NCI-H1417 (cell line): ENCODE measurements around the gene ECE1.
A peak's percentile ranks its signal among the peaks of the same experiment; 100 is the strongest.

Experiments
- DNase-seq, 3 experiments: peaks; one replicate each; lab custom pipeline; 2025; lab: John Stamatoyannopoulos, UW

Gene ECE1

DNA sequence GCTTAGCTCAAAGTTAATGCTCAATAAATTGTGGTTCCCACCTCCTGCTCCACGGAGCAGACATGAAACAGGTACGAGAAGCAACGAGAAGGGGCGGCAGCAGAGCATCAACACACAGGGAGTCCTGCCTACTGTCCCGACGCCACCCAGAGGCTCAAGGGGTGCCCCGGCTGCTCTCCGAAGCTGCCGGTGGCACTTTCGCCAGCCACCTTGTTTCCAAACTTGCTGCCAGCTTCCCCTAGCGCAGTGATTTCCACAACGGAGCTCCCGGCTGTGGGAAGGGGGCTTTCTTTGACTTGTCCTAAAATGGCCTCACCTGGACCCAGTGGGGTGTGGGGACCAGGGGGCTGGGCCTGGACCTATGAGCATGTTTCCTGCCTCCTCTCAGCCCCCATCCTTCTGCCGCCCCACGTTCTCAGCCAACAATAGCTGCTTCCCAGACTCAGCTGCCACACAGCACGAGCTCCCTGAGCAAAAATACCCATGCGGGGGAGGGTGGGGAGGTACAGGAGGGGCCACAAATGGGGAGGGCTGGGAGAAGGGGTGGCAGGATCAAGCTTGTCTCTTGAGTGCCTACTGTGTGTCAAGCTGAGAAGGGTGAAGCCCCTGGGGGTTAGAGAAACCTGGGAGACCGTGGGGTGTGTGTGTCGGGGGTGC lies 35.6 kb upstream of the ECE1 start:
- no peak for DNase-seq

DNA sequence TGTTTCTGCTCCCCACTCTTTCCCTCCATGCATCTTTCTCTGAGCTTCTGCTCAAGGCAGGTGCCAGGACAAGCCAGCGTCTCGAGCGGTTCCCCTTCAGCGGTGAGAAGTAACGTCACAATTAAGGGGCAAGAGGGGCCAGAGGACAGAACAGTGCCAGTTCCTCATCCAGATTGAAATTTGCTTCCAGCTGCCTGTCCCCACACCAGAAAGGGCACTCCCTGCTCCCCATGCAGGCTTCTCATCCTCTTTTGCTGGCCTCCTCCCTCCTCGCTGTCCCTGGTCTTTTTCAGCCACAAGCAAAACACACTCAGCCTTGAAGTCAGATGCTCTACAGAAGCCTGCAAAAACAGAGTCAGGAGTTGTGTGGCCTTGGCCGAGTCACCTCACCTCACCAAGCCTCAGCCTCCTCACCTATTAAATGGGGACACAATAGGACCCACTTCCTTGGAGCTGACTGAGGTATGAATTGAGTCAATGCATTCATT lies 35.0 kb upstream of the ECE1 start:
- DNase-seq = no peak

DNA sequence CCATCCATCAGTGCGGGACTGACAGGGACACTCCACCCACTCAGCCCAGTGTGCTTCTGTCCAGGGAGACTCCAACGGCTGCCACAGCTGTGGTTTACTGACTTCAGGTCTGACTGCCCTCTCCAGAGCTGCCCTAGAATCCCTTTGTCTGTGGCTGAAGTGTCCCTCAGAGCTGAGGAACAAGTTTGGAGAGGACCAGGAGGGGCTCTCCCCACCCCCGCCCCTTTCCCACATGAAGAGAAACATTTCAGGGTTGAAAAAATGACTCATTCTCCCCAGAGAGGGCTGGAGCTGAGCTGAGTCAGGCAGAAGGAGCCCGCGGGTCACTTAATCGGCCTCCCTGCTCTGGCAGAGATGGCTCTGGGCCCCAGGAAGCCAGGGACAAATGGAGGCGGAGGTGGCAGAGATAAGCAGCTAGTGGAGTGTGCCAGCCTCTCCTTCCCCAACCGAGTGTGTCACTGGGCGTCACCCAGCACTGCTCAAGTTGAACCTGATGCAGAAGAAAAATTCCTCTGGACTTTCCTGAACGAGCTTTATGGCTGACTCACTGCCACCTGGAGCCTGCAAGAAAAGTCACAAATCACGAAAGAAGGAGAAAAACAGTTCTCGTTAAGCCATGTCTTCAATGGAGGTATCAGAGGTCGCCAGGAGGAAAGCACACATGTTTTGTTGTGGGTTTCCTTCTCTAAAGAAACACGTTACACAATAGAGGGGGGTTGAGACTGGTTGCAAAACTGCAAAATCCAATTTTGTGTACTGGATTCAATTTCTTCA lies 34.3 kb upstream of the ECE1 start:
- DNase-seq = peak in 2 of 3 experiments; percentile 35 to 36

DNA sequence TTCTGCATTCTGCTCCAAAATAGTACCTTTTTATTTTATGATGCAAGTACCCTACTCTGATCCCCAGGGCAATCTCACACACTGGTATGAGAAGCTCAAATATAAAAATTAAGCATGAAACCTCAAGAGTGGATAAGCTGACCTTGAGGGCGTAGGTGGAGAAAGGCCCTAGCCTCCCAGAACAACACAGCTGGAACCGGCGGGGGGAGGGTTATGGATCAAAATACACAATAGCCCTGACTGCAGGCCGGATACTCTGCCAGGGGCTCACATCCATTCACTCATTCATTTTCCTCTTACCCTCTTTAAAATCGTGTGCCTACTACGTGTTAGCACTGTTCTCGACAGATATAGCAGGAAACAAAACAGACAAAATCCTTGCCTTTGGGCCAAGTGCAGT lies 32.8 kb upstream of the ECE1 start:
- DNase-seq = no peak

DNA sequence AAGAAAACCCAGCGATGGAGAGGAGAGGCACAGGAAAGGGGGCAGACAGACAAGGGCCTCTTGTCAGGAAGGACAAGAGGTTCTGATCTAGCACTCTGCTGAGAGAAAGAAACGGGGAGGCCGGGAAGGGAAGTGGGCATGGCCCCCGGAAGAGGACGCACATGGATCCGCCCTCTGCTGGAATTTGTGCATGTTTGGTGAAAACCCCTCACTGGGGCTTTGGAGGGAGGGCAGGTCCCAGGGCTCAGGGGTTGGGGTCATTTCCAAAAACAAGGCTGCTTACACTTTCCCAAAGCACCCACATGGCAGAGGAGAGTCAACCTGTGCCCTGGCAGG lies 32.4 kb upstream of the ECE1 start:
- no peak for DNase-seq

DNA sequence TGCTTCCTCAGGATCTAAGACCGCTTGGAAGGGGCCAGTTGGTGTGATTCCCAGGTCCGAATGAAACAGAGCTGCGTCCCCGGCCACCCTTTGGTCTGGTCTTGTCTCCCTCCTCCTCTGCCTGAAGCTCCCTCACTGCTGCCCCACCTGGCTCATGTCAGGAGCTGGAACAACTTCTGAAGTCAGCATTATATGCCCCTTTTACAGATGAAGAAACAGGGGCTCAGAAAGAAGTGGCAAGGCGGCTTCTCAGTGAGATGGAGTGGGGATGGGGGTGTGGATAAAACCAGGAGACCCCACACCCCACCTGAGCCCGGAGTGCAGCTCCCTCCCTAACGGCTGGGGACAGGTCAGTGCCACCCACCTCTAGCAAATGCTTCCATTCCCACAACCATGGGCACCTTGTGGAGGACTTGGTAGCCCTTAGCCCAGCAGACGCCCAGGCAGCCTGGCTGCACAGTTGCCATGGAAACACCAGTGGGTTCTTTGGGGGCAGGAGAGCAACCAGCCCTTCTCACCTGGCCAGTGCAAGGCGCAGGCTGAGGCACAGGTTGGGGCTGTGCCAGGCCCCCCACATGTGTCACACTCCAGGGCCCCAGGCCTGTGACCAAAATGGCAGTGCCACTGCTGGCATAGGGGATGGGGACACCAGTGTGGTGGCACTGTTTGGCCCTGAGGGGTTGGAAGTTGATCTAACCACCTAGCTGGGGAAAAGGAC lies 31.9 kb upstream of the ECE1 start:
- peak in 2 of 3 experiments; percentile 10 to 34 for DNase-seq

DNA sequence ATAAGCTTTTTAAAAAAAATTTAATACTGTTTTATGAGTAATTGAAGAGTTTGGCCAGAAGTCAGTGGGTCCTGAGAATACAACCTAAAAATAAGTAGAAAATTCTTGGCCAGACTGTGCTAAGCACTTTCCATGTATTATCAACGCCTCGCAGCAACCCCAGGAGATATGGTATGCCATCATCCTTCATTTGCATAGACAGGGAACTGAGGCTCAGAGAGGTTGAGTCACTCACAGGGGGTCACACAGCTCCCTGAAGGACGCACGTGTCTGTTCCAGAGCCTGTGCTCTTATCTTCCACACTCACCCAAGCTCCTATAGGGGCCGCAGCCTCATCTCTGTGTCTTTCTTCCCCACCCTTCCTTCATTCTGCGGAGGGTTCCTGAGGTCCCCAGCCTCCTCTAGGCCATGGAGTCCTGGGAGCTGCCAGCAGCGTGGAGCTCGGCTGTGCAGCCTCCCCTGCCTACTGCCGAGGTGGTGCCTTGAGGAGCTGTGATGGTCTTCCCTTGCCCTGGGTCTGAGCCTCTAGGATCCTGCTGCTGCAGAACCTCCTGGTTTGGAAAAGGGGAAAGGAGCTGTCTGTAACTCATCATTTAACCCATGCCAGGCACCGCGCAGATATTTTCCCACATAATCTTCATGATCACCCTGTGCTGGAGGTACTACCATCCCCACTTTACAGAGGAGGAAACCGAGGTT lies 30.3 kb upstream of the ECE1 start:
- DNase-seq = no peak

DNA sequence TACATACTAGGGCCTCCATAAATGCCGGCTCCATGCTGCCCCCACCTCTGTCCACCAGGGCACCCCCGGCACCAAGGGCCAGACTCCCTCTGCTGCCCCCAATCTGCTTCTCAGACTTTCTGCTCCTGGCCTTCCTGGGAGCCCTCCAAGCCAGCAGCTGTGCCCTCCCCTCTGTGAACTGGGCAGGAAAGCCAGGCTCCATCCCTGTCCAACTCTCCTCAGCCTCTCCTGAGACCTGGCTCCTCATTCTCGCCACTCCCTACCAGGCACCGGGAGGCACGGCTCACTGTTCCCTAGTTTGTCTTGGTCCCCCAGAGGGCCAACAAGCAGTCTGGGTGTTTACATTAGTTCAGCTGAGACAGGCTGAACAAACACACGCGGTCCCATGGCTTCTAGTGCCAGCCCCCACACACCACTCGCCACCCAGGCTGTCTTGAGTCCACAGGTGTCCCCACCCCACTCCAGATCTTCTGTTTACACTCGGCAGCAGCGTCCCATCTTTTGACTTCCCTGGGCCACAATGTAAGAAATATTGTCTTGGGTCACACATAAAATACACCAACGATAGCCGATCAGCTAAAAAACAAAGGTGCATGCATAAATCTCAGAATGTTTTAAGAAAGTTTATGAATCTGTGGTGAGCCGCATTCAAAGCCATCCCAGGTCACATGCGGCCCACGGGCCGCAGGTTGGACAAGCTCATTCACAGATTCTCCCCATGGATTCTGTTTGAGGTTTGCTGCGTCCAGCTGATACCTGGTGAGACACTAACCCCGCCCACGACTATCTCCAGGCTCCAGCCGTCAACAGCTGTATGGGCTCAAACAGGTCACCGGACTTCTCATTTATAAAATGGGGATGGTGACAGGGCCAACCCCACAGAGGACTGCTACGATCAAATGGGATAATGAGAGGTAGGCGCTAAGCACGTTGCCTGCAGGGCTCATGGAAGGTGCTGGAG lies 29.5 kb upstream of the ECE1 start:
- peak; percentile 30 to 77 (median 42) for DNase-seq

DNA sequence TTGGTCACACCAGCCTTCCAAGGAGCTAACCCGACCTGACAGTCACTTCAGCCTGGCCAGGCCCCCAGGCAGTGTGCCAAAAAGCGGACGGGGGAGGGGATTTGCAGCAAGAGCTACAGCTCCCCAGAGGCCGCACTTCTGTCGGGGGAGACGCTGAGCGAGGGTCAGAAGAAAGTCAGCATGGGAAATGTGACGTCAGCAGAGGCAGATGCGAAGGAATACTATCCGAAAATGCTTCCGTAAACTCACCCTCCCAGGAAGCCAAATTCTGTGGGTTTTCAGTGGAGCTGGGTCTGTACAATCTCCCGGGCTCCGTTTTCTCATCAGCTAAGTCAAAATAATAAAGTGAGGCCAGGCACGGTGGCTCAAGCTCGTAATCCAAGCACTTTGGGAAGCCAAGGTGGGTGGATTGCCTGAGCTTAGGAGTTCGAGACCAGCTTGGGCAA lies 28.5 kb upstream of the ECE1 start:
- peak; percentile 11 to 64 (median 63) for DNase-seq

DNA sequence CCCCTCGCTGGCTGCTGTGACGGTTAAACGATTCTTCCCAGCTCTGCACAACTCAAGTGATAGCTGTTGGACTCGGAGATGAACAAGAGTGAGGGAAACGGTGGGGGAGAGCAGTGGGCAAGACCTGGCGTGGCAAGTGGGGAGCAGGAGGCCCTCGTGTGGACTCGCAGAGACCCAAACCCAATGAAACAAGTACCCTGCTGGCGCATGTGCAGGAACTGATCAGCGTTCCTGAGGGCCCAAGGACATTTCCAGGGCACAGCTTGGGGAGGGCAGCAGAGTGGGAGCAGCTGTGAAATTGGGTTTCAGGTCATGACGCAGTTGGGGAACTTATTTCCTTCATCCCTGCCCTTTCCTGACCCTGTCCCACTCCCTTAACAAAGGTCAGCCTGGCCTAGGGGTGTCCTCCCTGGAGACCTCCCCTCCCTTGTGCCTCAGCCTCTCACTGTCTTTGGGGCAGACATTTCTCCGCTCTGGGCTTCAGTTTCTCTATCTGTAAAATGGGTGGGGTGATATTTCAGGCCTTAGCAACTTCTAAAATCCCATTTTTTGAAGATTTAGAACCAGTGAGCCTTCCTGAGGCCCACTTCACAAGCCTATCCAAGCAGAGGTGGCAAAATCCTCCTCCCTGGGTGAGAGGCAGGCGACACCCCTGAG lies 27.9 kb upstream of the ECE1 start:
- no peak for DNase-seq

DNA sequence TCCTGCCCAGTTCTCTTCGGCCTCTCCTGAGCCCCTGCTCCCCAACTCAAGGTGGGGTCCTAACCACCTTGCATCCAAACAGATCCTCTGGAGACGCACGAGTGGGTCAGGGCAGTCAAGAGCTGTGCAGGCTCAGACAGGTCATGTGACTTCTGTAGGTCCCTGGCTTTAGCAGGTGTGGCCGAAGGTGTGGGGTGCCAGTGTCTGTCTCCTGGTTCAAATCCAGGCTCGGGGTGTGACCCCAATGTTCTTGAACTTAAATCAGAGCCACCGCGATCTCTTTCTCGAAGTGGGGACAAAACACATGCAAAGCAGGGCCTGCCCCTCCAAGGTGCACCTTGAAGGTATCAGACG lies 27.4 kb upstream of the ECE1 start:
- no peak for DNase-seq

DNA sequence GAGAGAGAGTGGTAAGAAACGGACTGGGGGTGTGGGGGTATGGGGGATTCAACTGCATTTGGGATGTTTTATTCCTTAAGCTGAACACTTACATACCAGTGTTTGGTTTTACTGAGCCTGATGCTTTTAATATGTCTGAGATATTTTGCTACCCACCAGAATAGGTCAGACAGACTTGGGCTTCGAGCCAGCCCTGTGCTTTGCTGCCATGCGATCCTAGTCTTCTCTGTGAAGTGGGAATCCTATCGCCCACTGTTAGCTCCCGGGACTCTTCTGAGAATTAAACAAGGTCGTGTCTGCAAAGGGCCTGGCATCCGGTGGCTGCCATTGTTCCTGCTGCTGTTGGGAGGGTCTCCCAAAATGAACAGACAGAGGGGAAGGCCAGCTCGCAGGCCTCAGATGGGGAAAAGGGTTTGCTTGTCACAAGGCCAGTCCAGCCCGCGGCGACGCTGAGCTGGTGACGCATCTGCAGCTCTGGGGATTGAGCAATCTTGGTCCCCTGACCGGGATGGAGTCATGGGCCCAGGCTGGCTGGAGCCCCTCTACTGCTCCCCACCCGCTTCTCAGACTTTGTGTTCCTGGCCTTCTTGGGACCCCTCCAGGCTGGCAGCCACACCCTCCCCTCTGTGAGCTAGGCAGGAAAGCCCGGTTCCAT lies 26.9 kb upstream of the ECE1 start:
- DNase-seq = no peak

DNA sequence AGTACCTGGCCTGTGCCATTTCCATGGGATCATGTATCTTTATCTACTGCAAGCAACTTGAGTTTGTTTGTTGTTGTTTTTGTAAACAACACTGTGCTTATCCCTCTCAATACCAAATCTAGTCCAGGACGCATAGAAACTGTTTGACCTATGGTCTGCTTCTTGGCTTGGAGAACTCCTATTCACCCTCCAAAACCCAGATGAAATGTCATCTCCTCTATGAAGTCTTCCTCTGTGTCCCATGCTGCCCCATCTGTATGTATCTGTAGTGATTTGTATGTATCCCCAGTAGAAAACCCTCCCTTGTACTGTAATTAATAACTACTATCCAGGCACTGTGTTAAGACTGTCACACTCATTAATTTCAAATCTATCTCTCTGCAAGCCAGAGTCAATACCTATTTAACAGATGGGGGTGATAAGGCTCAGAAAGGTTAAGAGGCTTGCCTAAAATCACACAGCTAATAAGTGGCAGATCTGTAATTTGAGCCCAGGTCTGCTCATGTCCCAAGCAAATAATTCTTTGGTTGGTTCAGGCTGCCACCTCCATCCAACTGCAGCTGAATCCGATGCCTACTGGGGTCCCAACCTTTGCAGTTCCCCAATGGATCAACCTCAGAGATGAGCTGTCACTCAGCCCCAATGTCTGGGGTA lies 24.6 kb upstream of the ECE1 start:
- no peak for DNase-seq

DNA sequence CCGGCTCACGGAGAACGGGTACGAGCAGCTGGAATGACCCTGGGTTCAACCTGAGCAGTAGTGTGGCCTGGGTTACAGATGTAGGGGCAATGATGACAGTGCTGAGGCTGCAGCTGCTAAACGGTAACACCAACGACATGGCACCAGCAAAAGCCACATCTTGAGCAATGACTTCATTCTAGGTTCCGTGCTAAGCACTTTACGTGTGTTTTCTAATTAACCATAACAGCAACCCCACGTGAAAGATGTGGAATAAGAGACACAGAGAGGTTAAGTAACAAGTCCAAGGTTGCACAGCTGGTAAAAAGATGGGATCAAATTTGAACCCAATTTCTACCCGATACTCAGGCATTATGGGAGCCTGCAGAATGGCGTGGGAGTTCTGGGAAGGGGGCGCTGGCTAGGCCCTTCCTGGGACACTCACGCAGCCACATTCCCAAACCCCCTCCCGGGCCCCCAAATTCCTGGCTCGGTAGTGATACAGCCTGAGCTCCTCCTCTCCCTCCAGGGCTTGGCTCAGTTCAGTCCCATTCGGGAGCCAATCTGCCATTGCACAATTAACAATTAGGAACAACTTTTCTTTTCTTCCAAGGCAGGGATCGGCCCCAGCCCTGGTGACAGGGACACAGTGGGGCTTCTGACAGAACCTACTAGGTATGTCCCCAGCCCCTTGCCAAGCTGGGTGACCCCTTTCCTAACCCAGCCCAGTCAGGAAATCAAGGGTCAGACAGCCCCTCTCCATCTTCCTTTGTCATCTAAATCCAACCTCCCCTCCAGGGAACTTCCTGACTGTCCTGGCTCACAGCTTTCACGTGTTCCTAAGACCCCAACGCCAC lies 23.8 kb upstream of the ECE1 start:
- DNase-seq = no peak

DNA sequence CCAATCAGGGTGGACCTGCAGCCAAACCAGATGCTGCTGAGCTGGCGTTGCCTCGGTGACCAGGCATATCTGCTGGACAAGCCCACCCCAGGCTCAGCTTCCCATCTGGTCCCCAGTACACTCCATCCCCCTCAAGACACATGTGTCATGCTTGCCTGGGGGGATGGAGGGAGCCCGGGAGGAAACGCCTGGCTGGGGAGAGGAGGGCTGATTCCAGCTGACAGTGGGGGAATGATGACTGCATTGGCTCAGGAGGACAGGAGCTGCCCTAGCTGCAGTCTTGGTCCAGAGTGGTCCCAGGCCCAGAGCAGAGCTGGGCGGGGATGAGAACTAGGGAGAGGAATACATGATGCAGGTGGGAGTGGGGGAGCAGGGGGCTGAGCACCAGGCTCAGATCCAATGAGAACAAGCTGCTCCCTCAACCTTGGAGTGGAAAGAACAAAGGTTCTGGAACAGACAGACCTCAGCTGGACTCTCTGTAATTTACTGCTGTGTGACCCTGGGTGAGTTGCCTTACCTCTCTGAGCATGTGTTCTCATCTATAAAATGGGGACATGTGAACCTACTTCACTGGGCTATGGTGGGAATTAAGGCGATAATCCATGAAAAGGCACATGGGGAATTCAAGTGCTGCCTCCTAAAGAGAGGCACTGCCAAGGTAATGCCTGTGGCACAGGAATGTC lies 23.1 kb upstream of the ECE1 start:
- DNase-seq = peak in 1 of 3 experiments; percentile 38

DNA sequence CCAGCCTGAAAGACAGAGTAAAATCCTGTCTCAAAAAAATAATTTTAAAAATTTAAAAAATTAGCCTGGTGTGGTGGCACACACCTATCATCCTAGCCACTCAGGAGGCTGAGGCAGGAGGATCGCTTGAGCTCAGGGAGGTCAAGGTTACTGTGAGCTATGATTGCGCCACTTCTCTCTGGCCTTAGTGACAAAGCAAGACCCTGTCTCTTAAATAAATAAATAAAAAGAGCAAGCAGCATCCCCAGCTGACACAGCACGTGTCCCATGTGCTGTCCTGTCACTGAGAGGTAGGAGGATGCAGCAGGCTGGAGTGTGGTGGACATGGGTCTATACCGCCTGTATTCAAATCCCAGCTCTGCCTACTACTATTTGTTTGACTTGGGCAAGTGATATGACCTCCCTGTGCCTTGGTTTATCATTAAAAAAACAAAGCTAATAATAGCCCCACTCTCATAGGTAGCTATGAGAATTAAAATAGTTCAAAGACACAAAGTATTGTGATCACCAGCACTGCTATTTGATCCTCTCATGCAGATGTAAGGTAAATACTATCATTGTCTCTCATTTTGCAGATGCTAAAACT lies 22.2 kb upstream of the ECE1 start:
- no peak for DNase-seq

DNA sequence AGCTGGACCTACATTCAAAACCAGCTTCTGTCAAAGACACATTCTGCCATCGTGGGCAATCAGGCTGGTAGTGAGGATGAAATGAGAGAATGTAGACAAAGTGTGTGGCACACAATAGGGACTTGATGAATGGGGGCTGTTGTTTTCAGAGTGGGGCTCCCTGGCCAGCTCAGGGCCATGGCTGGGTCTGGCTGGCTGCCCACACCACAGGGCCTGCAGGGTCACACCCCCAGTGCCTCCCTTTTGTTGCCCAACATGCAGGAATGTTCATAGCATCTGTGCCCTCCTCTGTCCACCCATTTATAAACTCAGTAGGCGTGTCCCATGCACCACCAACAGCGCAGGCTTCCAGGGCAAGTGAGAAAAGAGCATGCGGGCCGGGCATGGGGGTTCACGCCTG lies 20.8 kb upstream of the ECE1 start:
- no peak for DNase-seq
